ENCODE results near the gene BACH2. TPM values are rescaled to one million over a fixed set of nuclear protein-coding genes. Genes with fewer than 3 reads are reported as not detected.

The BACH2 gene
- total RNA-seq, result not detected in 2 replicates

GRCh38 chr6:90296341-90297114, at the start of gene BACH2:
Gene BACH2, minus strand, starts transcription at chr6:90296843. Its CDS starts 287,999 bp downstream, at chr6:90008844.

GRCh38 chr6:89894169-89894568, 402.5 kb downstream of the BACH2 start, which contains the start of gene GJA10:
Gene GJA10, plus strand, starts transcription at chr6:89894469. Its CDS starts 0 bp downstream, at chr6:89894469.

